IMR-90 (cell line): Measurements from ENCODE around the gene DHDH. TPM values are rescaled to one million over a fixed set of nuclear protein-coding genes. Genes with fewer than 3 reads are reported as not detected.

ENCODE experiments used
- ATAC-seq: fragments of 200-7000 bp; cut with Tn5 transposase; 2 replicates; pipeline ENCODE4 v1.9.1; 2020; ENCODE audit warnings: low read depth, mild to moderate bottlenecking, moderate library complexity
- BruUV-seq: library from RNA; stranded (reverse); fragments of 400-500 nt; replicated peaks from 2 replicates; lab custom pipeline; 2021; lab: Mats Ljungman, UMichigan
- CTCF ChIA-PET: fragments of 300-600 bp; formaldehyde crosslinking; extraction: SDS; loops from one replicate; lab custom pipeline; 2021; ENCODE audit warnings: antibody characterized with exemption; lab: Yijun Ruan, JAX
- POLR2A ChIA-PET: fragments of 300-600 bp; sonication (Branson Sonifier 250); formaldehyde crosslinking; loops from one replicate; lab custom pipeline; 2022; ENCODE audit warnings: antibody characterized with exemption; ENCODE audit not compliant: unreplicated experiment; lab: Charles Lee
- DNase-seq: peaks from one replicate; pipeline ENCODE4 v3.0.0; 2013
- H2AFZ ChIP-seq: replicated peaks from 2 replicates; pipeline ENCODE3; 2013; ENCODE audit warnings: low read length, mild to moderate bottlenecking; ENCODE audit not compliant: poor library complexity
- H2AK5ac ChIP-seq: 2 replicates; pipeline ENCODE4 v1.6.1; 2013; ENCODE audit warnings: low read depth, low read length, inconsistent platforms
- H2AK9ac ChIP-seq: replicated peaks from 2 replicates; pipeline ENCODE3; 2013; ENCODE audit warnings: mild to moderate bottlenecking, low read depth, low read length, moderate library complexity; ENCODE audit not compliant: poor library complexity
- H2BK120ac ChIP-seq: 2 replicates; pipeline ENCODE4 v1.6.1; 2013; ENCODE audit warnings: low read depth, low read length, inconsistent platforms
- H2BK15ac ChIP-seq: 3 replicates; pipeline ENCODE4 v1.6.1; 2013; ENCODE audit warnings: low read depth, low read length, inconsistent platforms
- H2BK20ac ChIP-seq: 2 replicates; pipeline ENCODE4 v1.6.1; 2013; ENCODE audit warnings: low read depth, mild to moderate bottlenecking, inconsistent platforms, low read length, moderate library complexity
- H2BK5ac ChIP-seq: 2 replicates; pipeline ENCODE4 v1.6.1; 2013; ENCODE audit warnings: mild to moderate bottlenecking, low read depth, low read length, inconsistent platforms; ENCODE audit not compliant: poor library complexity, severe bottlenecking
- H3K14ac ChIP-seq: replicated peaks from 2 replicates; pipeline ENCODE4 v1.6.1; 2013; ENCODE audit warnings: low read depth, low read length, inconsistent platforms
- H3K18ac ChIP-seq: 2 replicates; pipeline ENCODE4 v1.6.1; 2013; ENCODE audit warnings: low read depth, low read length, control low read depth
- H3K23ac ChIP-seq: 2 replicates; pipeline ENCODE4 v1.6.1; 2013; ENCODE audit warnings: low read depth, low read length, inconsistent platforms
- H3K27ac ChIP-seq: 2 replicates; pipeline ENCODE4 v1.5.1; 2013; ENCODE audit warnings: mild to moderate bottlenecking, control low read depth, low read length; ENCODE audit not compliant: insufficient read depth
- H3K27me3 ChIP-seq: 2 replicates; pipeline ENCODE4 v1.6.1; 2013; ENCODE audit warnings: low read length; ENCODE audit not compliant: control insufficient read depth, insufficient read depth
- H3K36me3 ChIP-seq: 2 replicates; pipeline ENCODE4 v1.6.1; 2013; ENCODE audit warnings: low read length, mixed read lengths; ENCODE audit not compliant: control insufficient read depth, insufficient read depth
- H3K4ac ChIP-seq: 2 replicates; pipeline ENCODE4 v1.6.1; 2013; ENCODE audit warnings: low read depth, low read length, inconsistent platforms
- H3K4me1 ChIP-seq: 2 replicates; pipeline ENCODE4 v1.6.1; 2013; ENCODE audit warnings: low read length, mixed read lengths; ENCODE audit not compliant: control insufficient read depth, insufficient read depth
- H3K4me2 ChIP-seq: 2 replicates; pipeline ENCODE4 v1.6.1; 2013; ENCODE audit warnings: low read depth, mild to moderate bottlenecking, control low read depth, low read length, moderate library complexity
- H3K4me3 ChIP-seq: 2 replicates; pipeline ENCODE4 v1.5.1; 2013; ENCODE audit warnings: low read depth, mild to moderate bottlenecking, control low read depth, low read length, moderate library complexity; ENCODE audit not compliant: insufficient read depth
- H3K56ac ChIP-seq: 2 replicates; pipeline ENCODE4 v1.6.1; 2013; ENCODE audit warnings: low read length, inconsistent platforms; ENCODE audit not compliant: insufficient read depth; ENCODE audit errors: extremely low read depth
- H3K79me1 ChIP-seq, 2 experiments: 2 replicates each; pipeline ENCODE4 v1.6.1; 2013; ENCODE audit warnings: low read length in 2 of 2, inconsistent platforms in 1 of 2, low read depth in 1 of 2
- H3K9ac ChIP-seq: 2 replicates; pipeline ENCODE4 v1.6.1; 2013; ENCODE audit warnings: low read depth, low read length, control low read depth
- H3K9me1 ChIP-seq: 2 replicates; pipeline ENCODE4 v1.6.1; 2013; ENCODE audit warnings: low read length, inconsistent platforms; ENCODE audit not compliant: insufficient read depth
- H3K9me3 ChIP-seq: 2 replicates; pipeline ENCODE4 v1.6.1; 2013; ENCODE audit warnings: low read length; ENCODE audit not compliant: control insufficient read depth, insufficient read depth
- H4K20me1 ChIP-seq: 2 replicates; pipeline ENCODE4 v1.6.1; 2013; ENCODE audit warnings: low read length, inconsistent platforms; ENCODE audit not compliant: insufficient read depth
- H4K5ac ChIP-seq: 2 replicates; pipeline ENCODE4 v1.6.1; 2013; ENCODE audit warnings: mild to moderate bottlenecking, low read depth, low read length, control low read depth
- H4K8ac ChIP-seq, 2 experiments: 2 replicates each; pipeline ENCODE4 v1.6.1; 2013; ENCODE audit warnings: low read depth in 2 of 2, low read length in 2 of 2, control low read depth in 1 of 2, inconsistent platforms in 1 of 2
- H4K91ac ChIP-seq: 2 replicates; pipeline ENCODE4 v1.6.1; 2013; ENCODE audit warnings: low read depth, low read length, inconsistent platforms; ENCODE audit not compliant: insufficient read depth
- BHLHE40 ChIP-seq: fragments of 150-350 bp; IDR thresholded peaks from 2 replicates; pipeline ENCODE4 v1.6.1; 2016; ENCODE audit warnings: mild to moderate bottlenecking, low read depth, low read length
- CEBPB ChIP-seq: IDR thresholded peaks from 2 replicates; pipeline ENCODE4 v1.6.1; 2012; ENCODE audit warnings: low read depth, low read length, improper control_type of control experiment
- FOS ChIP-seq: fragments of 150-350 bp; IDR thresholded peaks from 2 replicates; pipeline ENCODE4 v1.6.1; 2016; ENCODE audit warnings: low read depth, low read length
- MAFK ChIP-seq: IDR thresholded peaks from 2 replicates; pipeline ENCODE4 v1.6.1; 2012; ENCODE audit warnings: low read depth, low read length, improper control_type of control experiment
- MAZ ChIP-seq: IDR thresholded peaks from 2 replicates; pipeline ENCODE4 v1.6.1; 2012; ENCODE audit warnings: low read depth, mild to moderate bottlenecking, low read length, improper control_type of control experiment, moderate library complexity, borderline replicate concordance
- MXI1 ChIP-seq: IDR thresholded peaks from 2 replicates; pipeline ENCODE4 v1.6.1; 2012; ENCODE audit warnings: low read depth, mild to moderate bottlenecking, low read length, moderate library complexity, borderline replicate concordance
- NFE2L2 ChIP-seq: fragments of 150-350 bp; IDR thresholded peaks from 2 replicates; pipeline ENCODE4 v1.6.1; 2016; ENCODE audit warnings: low read depth, mild to moderate bottlenecking, low read length
- POLR2A ChIP-seq: IDR thresholded peaks from 2 replicates; pipeline ENCODE4 v1.6.1; 2012; ENCODE audit warnings: mild to moderate bottlenecking, low read depth, low read length
- RAD21 ChIP-seq: IDR thresholded peaks from 2 replicates; pipeline ENCODE4 v1.6.1; 2012; ENCODE audit warnings: low read length, improper control_type of control experiment
- RCOR1 ChIP-seq: IDR thresholded peaks from 2 replicates; pipeline ENCODE4 v1.6.1; 2012; ENCODE audit warnings: mild to moderate bottlenecking, low read length, improper control_type of control experiment; ENCODE audit not compliant: insufficient replicate concordance
- RFX5 ChIP-seq: IDR thresholded peaks from 2 replicates; pipeline ENCODE4 v1.8.0; 2012; ENCODE audit warnings: low read depth, mild to moderate bottlenecking, low read length, moderate library complexity
- SMC3 ChIP-seq: fragments of 150-350 bp; IDR thresholded peaks from 2 replicates; pipeline ENCODE4 v1.6.1; 2016; ENCODE audit warnings: low read depth, mild to moderate bottlenecking, antibody characterized with exemption, low read length, moderate library complexity
- WGBS, 2 experiments: methylation state at CpG; one replicate each; pipeline versions ENCODE4 v1.1.5 to v1.1.7; 2013; ENCODE audit warnings: missing lambda C conversion rate in 2 of 2; ENCODE audit not compliant: insufficient read length in 1 of 2; ENCODE audit errors: extremely low coverage in 2 of 2; 5-methylcytosine and 5-hydroxymethylcytosine counted together
- dilution Hi-C: fragments of 300-500 bp; cut with HindIII; formaldehyde crosslinking; loops from one replicate; pipeline ENCODE4 v1.14.3; 2018; ENCODE audit warnings: low sequenced_read_pairs; ENCODE audit not compliant: unreplicated experiment
- in situ Hi-C: fragments of 300-500 bp; cut with MboI; formaldehyde crosslinking; loops from 3 replicates; pipeline ENCODE4 v1.14.3; 2019; ENCODE audit warnings: low sequenced_read_pairs, inconsistent platforms, mixed read lengths
- intact Hi-C: fragments of 100-400 bp; cut with micrococcal nuclease; formaldehyde crosslinking; loops from 2 replicates; pipeline ENCODE4 v1.10.0; 2022
- polyA plus RNA-seq, 3 experiments: library from polyadenylated mRNA; depleted of rRNA; stranded (reverse); fragments of >200 nt; gene quantifications; 2 replicates each; pipeline ENCODE4 v1.2.3, GENCODE V29; 2012; ENCODE audit warnings: low replicate concordance in 1 of 3
- total RNA-seq: library from RNA; depleted of rRNA; stranded (reverse); fragments of >200 nt; gene quantifications from 2 replicates; pipeline ENCODE4 v1.2.3, GENCODE V29; 2012
- TF ChIP-seq, protein P1 (sequence below): conservative IDR thresholded peaks from 2 replicates; pipeline ENCODE4 v1.5.1; 2012; ENCODE audit warnings: mild to moderate bottlenecking, low read depth, low read length, improper control_type of control experiment
- TF ChIP-seq, protein P2 (sequence below): fragments of 150-350 bp; IDR thresholded peaks from 2 replicates; pipeline ENCODE4 v1.6.1; 2017; ENCODE audit warnings: mild to moderate bottlenecking, antibody characterized with exemption, low read length, low read depth
- TF ChIP-seq, protein P3 (sequence below): fragments of 150-350 bp; IDR thresholded peaks from 2 replicates; pipeline ENCODE4 v1.6.1; 2016; ENCODE audit warnings: low read depth, mild to moderate bottlenecking, low read length, moderate library complexity, borderline replicate concordance

DHDH gene
- total and polyA plus RNA-seq, 2 of the 4 experiments (the other 2 are of a cell fraction): 0.36 to 0.53 TPM

- H2AK9ac ChIP-seq: no peak overlapping the region
- H4K91ac ChIP-seq: no peak overlapping the region
- no peaks in the 10 kb centered on the region for H3K9me1 ChIP-seq
- TF ChIP-seq, protein P1, sequence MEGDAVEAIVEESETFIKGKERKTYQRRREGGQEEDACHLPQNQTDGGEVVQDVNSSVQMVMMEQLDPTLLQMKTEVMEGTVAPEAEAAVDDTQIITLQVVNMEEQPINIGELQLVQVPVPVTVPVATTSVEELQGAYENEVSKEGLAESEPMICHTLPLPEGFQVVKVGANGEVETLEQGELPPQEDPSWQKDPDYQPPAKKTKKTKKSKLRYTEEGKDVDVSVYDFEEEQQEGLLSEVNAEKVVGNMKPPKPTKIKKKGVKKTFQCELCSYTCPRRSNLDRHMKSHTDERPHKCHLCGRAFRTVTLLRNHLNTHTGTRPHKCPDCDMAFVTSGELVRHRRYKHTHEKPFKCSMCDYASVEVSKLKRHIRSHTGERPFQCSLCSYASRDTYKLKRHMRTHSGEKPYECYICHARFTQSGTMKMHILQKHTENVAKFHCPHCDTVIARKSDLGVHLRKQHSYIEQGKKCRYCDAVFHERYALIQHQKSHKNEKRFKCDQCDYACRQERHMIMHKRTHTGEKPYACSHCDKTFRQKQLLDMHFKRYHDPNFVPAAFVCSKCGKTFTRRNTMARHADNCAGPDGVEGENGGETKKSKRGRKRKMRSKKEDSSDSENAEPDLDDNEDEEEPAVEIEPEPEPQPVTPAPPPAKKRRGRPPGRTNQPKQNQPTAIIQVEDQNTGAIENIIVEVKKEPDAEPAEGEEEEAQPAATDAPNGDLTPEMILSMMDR: no peak
- TF ChIP-seq MAZ (no peak), CEBPB (no peak), RAD21 (no peak), SMC3 (no peak), RCOR1 (no peak), MXI1 (no peak), POLR2A (no peak), FOS (no peak), NFE2L2 (no peak), BHLHE40 (no peak), RFX5 (no peak), MAFK (no peak)
- TF ChIP-seq, protein P2, sequence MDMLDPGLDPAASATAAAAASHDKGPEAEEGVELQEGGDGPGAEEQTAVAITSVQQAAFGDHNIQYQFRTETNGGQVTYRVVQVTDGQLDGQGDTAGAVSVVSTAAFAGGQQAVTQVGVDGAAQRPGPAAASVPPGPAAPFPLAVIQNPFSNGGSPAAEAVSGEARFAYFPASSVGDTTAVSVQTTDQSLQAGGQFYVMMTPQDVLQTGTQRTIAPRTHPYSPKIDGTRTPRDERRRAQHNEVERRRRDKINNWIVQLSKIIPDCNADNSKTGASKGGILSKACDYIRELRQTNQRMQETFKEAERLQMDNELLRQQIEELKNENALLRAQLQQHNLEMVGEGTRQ: no peak
- TF ChIP-seq, protein P3, sequence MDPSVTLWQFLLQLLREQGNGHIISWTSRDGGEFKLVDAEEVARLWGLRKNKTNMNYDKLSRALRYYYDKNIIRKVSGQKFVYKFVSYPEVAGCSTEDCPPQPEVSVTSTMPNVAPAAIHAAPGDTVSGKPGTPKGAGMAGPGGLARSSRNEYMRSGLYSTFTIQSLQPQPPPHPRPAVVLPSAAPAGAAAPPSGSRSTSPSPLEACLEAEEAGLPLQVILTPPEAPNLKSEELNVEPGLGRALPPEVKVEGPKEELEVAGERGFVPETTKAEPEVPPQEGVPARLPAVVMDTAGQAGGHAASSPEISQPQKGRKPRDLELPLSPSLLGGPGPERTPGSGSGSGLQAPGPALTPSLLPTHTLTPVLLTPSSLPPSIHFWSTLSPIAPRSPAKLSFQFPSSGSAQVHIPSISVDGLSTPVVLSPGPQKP: no peak
- H3K79me1 ChIP-seq: no peaks in the 10 kb centered on the region
- ATAC-seq: no peak
- no peak overlapping the region for H2BK120ac ChIP-seq
- no peak overlapping the region for H4K8ac ChIP-seq
- ChIA-PET POLR2A (no interaction called here), CTCF (no interaction called here)
- 67% methylated on average over 2 of the region's 2 CpGs; no CpG with 5 or more reads in 1 of the 2 experiments for WGBS, 2 experiments
- no TSS peak for BruUV-seq
- H3K56ac ChIP-seq: no peak overlapping the region
- H3K9me3 ChIP-seq: peaks cover 9% of the 10 kb centered on the region; the same call in 1 of the 2 replicates
- no peak overlapping the region for H3K4me2 ChIP-seq
- H3K27ac ChIP-seq: no peak overlapping the region
- H4K5ac ChIP-seq: no peak overlapping the region
- no peak overlapping the region for H2AK5ac ChIP-seq
- dilution Hi-C loops: no loop called here
- H3K4me3 ChIP-seq: no peak overlapping the region
- no peak overlapping the region for H2BK5ac ChIP-seq
- H3K4ac ChIP-seq: no peak overlapping the region
- in situ Hi-C loops: no loop called here
- no peak overlapping the region for H3K23ac ChIP-seq
- no peak overlapping the region for H2BK20ac ChIP-seq
- no peaks in the 10 kb centered on the region for H4K20me1 ChIP-seq
- H3K14ac ChIP-seq: no peak overlapping the region
- no peak overlapping the region for H2AFZ ChIP-seq
- H3K9ac ChIP-seq: no peak overlapping the region
- no peaks in the 10 kb centered on the region for H3K4me1 ChIP-seq
- H3K27me3 ChIP-seq: no peaks in the 10 kb centered on the region
- no peaks in the 10 kb centered on the region for H3K36me3 ChIP-seq
- no peak for DNase-seq
- no peak overlapping the region for H3K18ac ChIP-seq
- no peak overlapping the region for H2BK15ac ChIP-seq
- intact Hi-C loops: no loop called here
These were observed 12.3 kb downstream of the DHDH start for GRCh38 chr19:48945817-48946216.
